Fibroblast of villous mesenchyme (primary cell): Measurements from ENCODE around the gene SFSWAP. TPM values are rescaled to one million over a fixed set of nuclear protein-coding genes. Genes with fewer than 3 reads are reported as not detected.

ENCODE experiments used
- DNase-seq: peaks from one replicate; pipeline ENCODE4 v3.0.0-alpha.2; 2010; ENCODE audit warnings: low read depth
- H3K4me3 ChIP-seq: 2 replicates; pipeline ENCODE4 v1.5.1; 2011; ENCODE audit warnings: low read depth, mild to moderate bottlenecking, low read length
- CTCF ChIP-seq: IDR thresholded peaks from 2 replicates; pipeline ENCODE4 v1.5.1; 2012; ENCODE audit warnings: low read depth, mild to moderate bottlenecking, low read length; ENCODE audit not compliant: insufficient read depth
- total RNA-seq: library from RNA; depleted of rRNA; stranded (reverse); fragments of >200 nt; gene quantifications from 2 replicates; pipeline ENCODE4 v1.2.3, GENCODE V29; 2012

The SFSWAP gene
- total RNA-seq, 1 donor, result 28.5 TPM

- DNase-seq, result no peak
- TF ChIP-seq CTCF, result no peak
- no peak overlapping the region for H3K4me3 ChIP-seq
Measured at GRCh38 chr12:131799828-131800593, 89.1 kb downstream of the SFSWAP start.

GRCh38 chr12:131800594-131801135, 89.8 kb downstream of the SFSWAP start:
- DNase-seq, result no peak
- no peak for TF ChIP-seq CTCF
- no peak overlapping the region for H3K4me3 ChIP-seq

- H3K4me3 ChIP-seq, result no peak overlapping the region
- no peak for TF ChIP-seq CTCF
- no peak for DNase-seq
Measured at GRCh38 chr12:131801254-131801866, 90.5 kb downstream of the SFSWAP start.

- no peak overlapping the region for H3K4me3 ChIP-seq
- DNase-seq, result peak; percentile 36
- no peak for TF ChIP-seq CTCF
Measured at GRCh38 chr12:131803961-131804521, 93.2 kb downstream of the SFSWAP start.

- no peak overlapping the region for H3K4me3 ChIP-seq
- TF ChIP-seq CTCF, result no peak
- no peak for DNase-seq
Measured at GRCh38 chr12:131805421-131805820, 94.5 kb downstream of the SFSWAP start.

- H3K4me3 ChIP-seq, result no peak overlapping the region
- TF ChIP-seq CTCF, result no peak
- no peak for DNase-seq
Measured at GRCh38 chr12:131806674-131807073, 95.8 kb downstream of the SFSWAP start.
